Natural killer cell (primary cell): ENCODE data around the gene PPP1R13B. TPM values are rescaled to one million over a fixed set of nuclear protein-coding genes. Genes with fewer than 3 reads are reported as not detected.

Experiments
- ATAC-seq, 3 donors: fragments of 150-1000 bp in 2 of 3; fragments of 200-7000 bp in 1 of 3; cut with Tn5 transposase; 1 replicate in 1 of 3; 2 replicates in 2 of 3; pipeline ENCODE4 v1.10.0; 2021; ENCODE audit warnings: mild to moderate bottlenecking in 2 of 3, moderate library complexity in 2 of 3
- DNase-seq, 2 donors: peaks; one replicate each; pipeline versions ENCODE4 v3.0.0 to v3.0.0-alpha.2; 2013 to 2021; ENCODE audit warnings: mixed read lengths in 1 of 2
- H3K27ac ChIP-seq: one replicate; pipeline ENCODE4 v1.5.1; 2013; ENCODE audit warnings: mild to moderate bottlenecking, low read length
- H3K27me3 ChIP-seq: one replicate; pipeline ENCODE4 v1.6.1; 2013; ENCODE audit warnings: low read length; ENCODE audit not compliant: control insufficient read depth, insufficient read depth
- H3K36me3 ChIP-seq: one replicate; pipeline ENCODE4 v1.6.1; 2013; ENCODE audit warnings: low read length; ENCODE audit not compliant: control insufficient read depth, insufficient read depth
- H3K4me1 ChIP-seq: one replicate; pipeline ENCODE4 v1.6.1; 2013; ENCODE audit warnings: low read length; ENCODE audit not compliant: control insufficient read depth, insufficient read depth
- H3K4me3 ChIP-seq: one replicate; pipeline ENCODE4 v1.5.1; 2013; ENCODE audit warnings: low read length
- H3K9me3 ChIP-seq: one replicate; pipeline ENCODE4 v1.6.1; 2013; ENCODE audit warnings: low read length; ENCODE audit not compliant: control insufficient read depth, insufficient read depth
- H3K27ac Mint-ChIP-seq, 2 donors: one replicate each; pipeline ENCODE4 v1.8.0; 2022; ENCODE audit warnings: mild to moderate bottlenecking in 2 of 2, mixed read lengths in 2 of 2, moderate library complexity in 1 of 2
- H3K27me3 Mint-ChIP-seq, 2 donors: one replicate each; pipeline ENCODE4 v1.8.0; 2022; ENCODE audit warnings: low read depth in 2 of 2, mixed read lengths in 2 of 2
- H3K36me3 Mint-ChIP-seq: one replicate; pipeline ENCODE4 v1.8.0; 2022; ENCODE audit warnings: mixed read lengths
- H3K4me1 Mint-ChIP-seq, 2 donors: one replicate each; pipeline ENCODE4 v1.8.0; 2022; ENCODE audit warnings: mixed read lengths in 2 of 2
- H3K4me3 Mint-ChIP-seq: one replicate; pipeline ENCODE4 v1.8.0; 2022; ENCODE audit warnings: mild to moderate bottlenecking, moderate library complexity, mixed read lengths
- H3K9me3 Mint-ChIP-seq, 2 donors: one replicate each; pipeline ENCODE4 v1.8.0; 2022; ENCODE audit warnings: mixed read lengths in 2 of 2
- CTCF ChIP-seq: fragments of 200-600 bp; IDR thresholded peaks from one replicate; pipeline ENCODE4 v1.8.0; 2022; ENCODE audit warnings: antibody characterized with exemption
- WGBS: methylation state at CpG from one replicate; pipeline ENCODE4 v1.1.7; 2013; ENCODE audit warnings: missing lambda C conversion rate; ENCODE audit not compliant: insufficient coverage; 5-methylcytosine and 5-hydroxymethylcytosine counted together
- intact Hi-C: fragments of 100-400 bp; cut with micrococcal nuclease; formaldehyde crosslinking; loops from one replicate; pipeline ENCODE4 v1.14.2; 2022
- total RNA-seq, 4 donors: library from RNA; stranded (reverse); fragments of 120-200 nt in 1 of 4; gene quantifications; one replicate each; pipeline versions ENCODE4 v1.2.3 to v1.2.4, GENCODE V29; 2013 to 2022

PPP1R13B gene
- total RNA-seq, 3 donors from 2014 or later (not counting 1 experiment from before 2014, with no cell fraction given), result 26.5 to 35.5 (median 31.7) TPM

GRCh38 chr14:103698380-103699260 is 148.8 kb downstream of the PPP1R13B start:
- 84% methylated on average over 33 of the region's 33 CpGs for WGBS
- intact Hi-C loops, result no loop called here
- no peaks in the 10 kb centered on the region for H3K36me3 Mint-ChIP-seq

DNA sequence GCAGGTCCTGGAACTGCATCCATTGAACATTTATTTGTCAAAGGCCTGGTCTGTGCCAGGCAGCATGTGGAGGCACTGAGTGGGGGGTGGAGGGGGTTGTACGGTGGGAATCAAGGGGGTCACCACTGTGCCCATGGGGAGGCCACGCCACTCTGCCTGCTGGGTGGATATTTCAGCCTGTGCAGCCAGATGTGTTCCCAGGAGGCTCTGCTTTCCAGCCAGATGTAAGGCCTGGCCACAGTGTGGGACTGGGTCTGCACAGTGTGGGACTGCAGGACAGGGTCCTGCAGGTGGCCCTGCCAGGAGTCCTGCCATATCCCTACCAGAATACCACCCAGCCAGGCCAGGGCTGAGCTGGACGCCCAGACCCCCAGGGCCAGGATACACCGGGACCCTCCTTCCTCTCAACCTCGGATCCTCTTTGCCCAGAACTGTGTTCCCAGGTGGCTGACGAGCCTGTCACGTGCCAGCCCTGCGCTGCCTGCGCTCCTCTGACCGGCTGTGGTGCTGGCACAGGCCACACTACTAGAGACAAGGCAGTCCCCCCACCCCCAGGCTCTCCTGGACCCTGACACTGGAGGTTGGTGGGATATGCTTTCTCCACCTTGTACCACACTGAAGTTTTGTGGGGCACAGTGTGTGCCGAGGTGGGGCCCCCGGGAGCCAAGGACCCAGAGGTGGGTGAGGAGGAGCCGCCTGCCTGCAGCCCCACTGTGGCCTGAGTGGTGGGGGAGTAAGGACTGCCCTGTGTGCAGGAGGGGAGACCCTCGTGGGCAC is 149.6 kb downstream of the PPP1R13B start:
- Mint-ChIP-seq H3K36me3 (no peaks in the 10 kb centered on the region), H3K9me3 (no peaks in the 10 kb centered on the region), H3K4me1 (peaks cover 7 to 15% of the 10 kb centered on the region in 2 donors), H3K27ac (peak overlapping the region in 1 of 2 donors; percentile 35), H3K27me3 (no peaks in the 10 kb centered on the region), H3K4me3 (no peak overlapping the region)
- Histone ChIP-seq H3K27ac (no peak overlapping the region), H3K27me3 (no peaks in the 10 kb centered on the region), H3K4me3 (no peak overlapping the region), H3K9me3 (no peaks in the 10 kb centered on the region), H3K36me3 (peaks cover 41% of the 10 kb centered on the region), H3K4me1 (peaks cover 4% of the 10 kb centered on the region)
- TF ChIP-seq CTCF, result no peak
- no peak for DNase-seq
- no peak for ATAC-seq
- intact Hi-C loops, result no loop called here
- WGBS, result 89% methylated on average over 14 of the region's 14 CpGs

More at GRCh38 chr14:103698380-103699260, 148.8 kb downstream of the PPP1R13B start:
- Mint-ChIP-seq H3K27ac (no peak overlapping the region), H3K27me3 (no peaks in the 10 kb centered on the region), H3K4me3 (no peak overlapping the region), H3K4me1 (peaks cover 7 to 20% of the 10 kb centered on the region in 2 donors), H3K9me3 (no peaks in the 10 kb centered on the region)
- TF ChIP-seq CTCF, result no peak
- H3K4me3 ChIP-seq, result no peak overlapping the region
- no peak for ATAC-seq
- no peaks in the 10 kb centered on the region for H3K9me3 ChIP-seq
- H3K27ac ChIP-seq, result no peak overlapping the region
- no peaks in the 10 kb centered on the region for H3K27me3 ChIP-seq
- H3K36me3 ChIP-seq, result peaks cover 36% of the 10 kb centered on the region
- H3K4me1 ChIP-seq, result peaks cover 4% of the 10 kb centered on the region
- DNase-seq, result no peak

GRCh38 chr14:103697206-103697602 is 150.2 kb downstream of the PPP1R13B start:
- Histone ChIP-seq H3K4me1 (peaks cover 4% of the 10 kb centered on the region), H3K36me3 (peaks cover 40% of the 10 kb centered on the region), H3K27ac (no peak overlapping the region), H3K4me3 (no peak overlapping the region), H3K27me3 (no peaks in the 10 kb centered on the region), H3K9me3 (no peaks in the 10 kb centered on the region)
- H3K36me3 Mint-ChIP-seq, result no peaks in the 10 kb centered on the region
- intact Hi-C loops, result no loop called here
- ATAC-seq, result no peak
- DNase-seq, result no peak
- peaks cover 7 to 13% of the 10 kb centered on the region in 2 donors for H3K4me1 Mint-ChIP-seq
- no peak for TF ChIP-seq CTCF
- WGBS, result 65% methylated on average over 3 of the region's 3 CpGs
- peak overlapping the region in 1 of 2 donors; percentile 35 for H3K27ac Mint-ChIP-seq
- no peaks in the 10 kb centered on the region for H3K9me3 Mint-ChIP-seq
- no peak overlapping the region for H3K4me3 Mint-ChIP-seq
- no peaks in the 10 kb centered on the region for H3K27me3 Mint-ChIP-seq
